Mucosa of gallbladder (tissue), 1 donor: Measurements from ENCODE around the gene TIGAR. TPM values are rescaled to one million over a fixed set of nuclear protein-coding genes. Genes with fewer than 3 reads are reported as not detected.
A peak's percentile ranks its signal among the peaks of the same experiment; 100 is the strongest.

Experiments used
- DNase-seq: peaks from one replicate; pipeline ENCODE4 v3.0.0-alpha.2; 2020; ENCODE audit warnings: low spot score
- total RNA-seq: library from RNA; stranded (reverse); gene quantifications from one replicate; pipeline ENCODE4 v1.2.1, GENCODE V29; 2021
- donor health status: DM: no; HTN: no; CAD: no.

Gene TIGAR
- 14.1 TPM for total RNA-seq

GRCh38 chr12:4320853-4321701, at the start of gene TIGAR:
TIGAR (plus strand) TSS chr12:4321213; CDS start chr12:4321272, 59 bp downstream.
- DNase-seq = peak; percentile 92

GRCh38 chr12:4271717-4272423, 49.1 kb upstream of the TIGAR start:
- DNase-seq = peak; percentile 81

GRCh38 chr12:4272424-4273272, 48.4 kb upstream of the TIGAR start:
- peak; percentile 48 for DNase-seq

GRCh38 chr12:4273273-4273651, 47.8 kb upstream of the TIGAR start:
- DNase-seq = no peak

GRCh38 chr12:4273652-4274395, 47.2 kb upstream of the TIGAR start, which contains the start of gene CCND2:
CCND2 (plus strand) TSS chr12:4273762; CDS start chr12:4274041, 279 bp downstream.
- DNase-seq = peak; percentile 82

- no peak for DNase-seq
Measured at GRCh38 chr12:4274396-4275015, 46.5 kb upstream of the TIGAR start.

GRCh38 chr12:4275016-4275869, 45.8 kb upstream of the TIGAR start:
- DNase-seq = no peak

- DNase-seq = no peak
Measured at GRCh38 chr12:4275870-4276301, 45.1 kb upstream of the TIGAR start.

GRCh38 chr12:4276524-4277204, 44.3 kb upstream of the TIGAR start:
- DNase-seq = peak; percentile 90

GRCh38 chr12:4277205-4277543, 43.8 kb upstream of the TIGAR start:
- no peak for DNase-seq

- DNase-seq = no peak
Measured at GRCh38 chr12:4277857-4278256, 43.2 kb upstream of the TIGAR start.

- DNase-seq = no peak
Measured at GRCh38 chr12:4278329-4279197, 42.5 kb upstream of the TIGAR start.

GRCh38 chr12:4279198-4279690, 41.8 kb upstream of the TIGAR start:
- no peak for DNase-seq

GRCh38 chr12:4280351-4281163, 40.5 kb upstream of the TIGAR start:
- DNase-seq = no peak

GRCh38 chr12:4281173-4281654, 39.8 kb upstream of the TIGAR start:
- DNase-seq = no peak

- DNase-seq = no peak
Measured at GRCh38 chr12:4282103-4282891, 38.7 kb upstream of the TIGAR start.
